GM20431 (cell line): ENCODE results near the gene SIRT2.
"Not testable (repeated sequence)": the region's sequence is repeated elsewhere in the genome, so short reads cannot be mapped to it uniquely, and the experiment has no call there.

Experiments used
- in situ Hi-C: fragments of 300-500 bp; cut with MseI, MboI; formaldehyde crosslinking; loops from one replicate; pipeline ENCODE4 v1.15.0; 2020; ENCODE audit warnings: low sequenced_read_pairs; ENCODE audit not compliant: unreplicated experiment

The SIRT2 gene

GRCh38 chr19:38899447-38900201, at the start of gene SIRT2, which contains the start of gene NFKBIB:
TSS of gene SIRT2 (minus strand) at chr19:38899618. CDS start at chr19:38899521, 97 bp downstream.
TSS of gene NFKBIB (plus strand) at chr19:38899969. CDS start at chr19:38900033, 64 bp downstream.
- in situ Hi-C loops: no loop called here

GRCh38 chr19:38946229-38947010, 47.0 kb upstream of the SIRT2 start:
- in situ Hi-C loops: no loop called here

- in situ Hi-C loops: no loop called here
These were observed 46.3 kb upstream of the SIRT2 start for GRCh38 chr19:38945562-38946228.

GRCh38 chr19:38944981-38945506, 45.6 kb upstream of the SIRT2 start:
- in situ Hi-C loops: no loop called here

- in situ Hi-C loops: no loop called here
These were observed 43.2 kb upstream of the SIRT2 start for GRCh38 chr19:38942471-38943181.

GRCh38 chr19:38941979-38942378, 42.6 kb upstream of the SIRT2 start:
- in situ Hi-C loops: no loop called here

GRCh38 chr19:38941466-38941865, 42.0 kb upstream of the SIRT2 start:
- in situ Hi-C loops: not testable (repeated sequence)

GRCh38 chr19:38939957-38940356, 40.5 kb upstream of the SIRT2 start:
- in situ Hi-C loops: no loop called here

GRCh38 chr19:38933544-38933943, 34.1 kb upstream of the SIRT2 start:
- in situ Hi-C loops: no loop called here

GRCh38 chr19:38932425-38933179, 33.2 kb upstream of the SIRT2 start:
- in situ Hi-C loops: no loop called here

- in situ Hi-C loops: no loop called here
These were observed 32.0 kb upstream of the SIRT2 start for GRCh38 chr19:38931521-38931793.

GRCh38 chr19:38930776-38931520, 31.5 kb upstream of the SIRT2 start, which contains the start of gene MRPS12:
TSS of gene MRPS12 (plus strand) at chr19:38930944. CDS start at chr19:38931295, 351 bp downstream.
- in situ Hi-C loops: no loop called here

- in situ Hi-C loops: no loop called here
These were observed 30.7 kb upstream of the SIRT2 start, which contains the start of gene SARS2 for GRCh38 chr19:38929929-38930775. TSS of gene SARS2 (minus strand) at chr19:38930763. CDS start at chr19:38930736, 27 bp downstream.

GRCh38 chr19:38928391-38929001, 29.1 kb upstream of the SIRT2 start:
- in situ Hi-C loops: no loop called here

- in situ Hi-C loops: no loop called here
These were observed 25.0 kb upstream of the SIRT2 start for GRCh38 chr19:38924388-38924787.

GRCh38 chr19:38922482-38922881, 23.1 kb upstream of the SIRT2 start:
- in situ Hi-C loops: no loop called here
